HepG2 (cell line): ENCODE measurements around the gene MT1F. TPM values are rescaled to one million over a fixed set of nuclear protein-coding genes. Genes with fewer than 3 reads are reported as not detected.

Source experiments
- BRD4 ChIP-seq: sonication (generic); formaldehyde crosslinking; IDR thresholded peaks from 2 replicates; pipeline ENCODE4 v1.4.0; 2020; ENCODE audit warnings: missing genetic modification reagents
- CEBPG ChIP-seq: IDR thresholded peaks from 2 replicates; pipeline ENCODE4 v1.6.1; 2016
- CENPT ChIP-seq: sonication (generic); formaldehyde crosslinking; IDR thresholded peaks from 2 replicates; pipeline ENCODE4 v1.8.0; 2022; ENCODE audit warnings: low read depth, mild to moderate bottlenecking, moderate library complexity, missing genetic modification reagents
- HNF4A ChIP-seq: sonication (generic); formaldehyde crosslinking; IDR thresholded peaks from 2 replicates; pipeline ENCODE4 v1.4.0; 2020; ENCODE audit warnings: missing genetic modification reagents
- ISX ChIP-seq: sonication (generic); formaldehyde crosslinking; conservative IDR thresholded peaks from 2 replicates; pipeline ENCODE4 v1.5.0; 2020; ENCODE audit warnings: missing genetic modification reagents
- MXI1 ChIP-seq: IDR thresholded peaks from 3 replicates; pipeline ENCODE4 v1.6.1; 2012; ENCODE audit warnings: low read depth, low read length, inconsistent platforms, borderline replicate concordance
- NFIB ChIP-seq: sonication (generic); formaldehyde crosslinking; IDR thresholded peaks from 2 replicates; pipeline ENCODE4 v1.9.0; 2021; ENCODE audit warnings: missing genetic modification reagents, mild to moderate bottlenecking, borderline replicate concordance
- ZNF121 ChIP-seq: sonication (generic); formaldehyde crosslinking; IDR thresholded peaks from 2 replicates; pipeline ENCODE4 v1.5.0; 2020; ENCODE audit warnings: mild to moderate bottlenecking, missing genetic modification reagents
- ZNF251 ChIP-seq: sonication (generic); formaldehyde crosslinking; IDR thresholded peaks from 2 replicates; pipeline ENCODE4 v1.9.0; 2021; ENCODE audit warnings: mild to moderate bottlenecking, missing genetic modification reagents
- ZNF367 ChIP-seq: sonication (generic); formaldehyde crosslinking; IDR thresholded peaks from 2 replicates; pipeline ENCODE4 v1.4.0; 2020; ENCODE audit warnings: missing genetic modification reagents, borderline replicate concordance
- ZNF747 ChIP-seq: sonication (generic); formaldehyde crosslinking; IDR thresholded peaks from 2 replicates; pipeline ENCODE4 v1.8.1; 2023; ENCODE audit warnings: missing genetic modification reagents, mild to moderate bottlenecking, borderline replicate concordance
- polyA plus RNA-seq, 8 experiments: library from polyadenylated mRNA; depleted of rRNA in 3 of 8; stranded (reverse) in 7 of 8; unstranded in 1 of 8; fragments of >200 nt; fragmentation: Illumina TruSeq in 4 of 8; extraction: Trizol in 4 of 8; gene quantifications; 2 replicates each; pipeline versions ENCODE4 v1.2.1 to v1.2.3, GENCODE V29; 2011 to 2016; ENCODE audit warnings: low read depth in 4 of 8, missing spikeins in 1 of 8, mixed read lengths in 1 of 8; ENCODE audit not compliant: insufficient read depth in 1 of 8
- total RNA-seq, 5 experiments: library from RNA; depleted of rRNA; stranded (reverse); fragments of >200 nt; fragmentation: Illumina TruSeq; extraction: Trizol; gene quantifications; 2 replicates each; pipeline ENCODE4 v1.2.3, GENCODE V29; 2016; ENCODE audit warnings: low read depth in 1 of 5
- TF ChIP-seq, protein P1 (sequence below): IDR thresholded peaks from 2 replicates; pipeline ENCODE4 v1.4.0; 2020; ENCODE audit warnings: mild to moderate bottlenecking, missing genetic modification reagents

MT1F gene
- total and polyA plus RNA-seq, 2 of the 13 experiments (the other 11 are each of a cell fraction or from before 2014, with no cell fraction given): 1.9 to 169 TPM

DNA sequence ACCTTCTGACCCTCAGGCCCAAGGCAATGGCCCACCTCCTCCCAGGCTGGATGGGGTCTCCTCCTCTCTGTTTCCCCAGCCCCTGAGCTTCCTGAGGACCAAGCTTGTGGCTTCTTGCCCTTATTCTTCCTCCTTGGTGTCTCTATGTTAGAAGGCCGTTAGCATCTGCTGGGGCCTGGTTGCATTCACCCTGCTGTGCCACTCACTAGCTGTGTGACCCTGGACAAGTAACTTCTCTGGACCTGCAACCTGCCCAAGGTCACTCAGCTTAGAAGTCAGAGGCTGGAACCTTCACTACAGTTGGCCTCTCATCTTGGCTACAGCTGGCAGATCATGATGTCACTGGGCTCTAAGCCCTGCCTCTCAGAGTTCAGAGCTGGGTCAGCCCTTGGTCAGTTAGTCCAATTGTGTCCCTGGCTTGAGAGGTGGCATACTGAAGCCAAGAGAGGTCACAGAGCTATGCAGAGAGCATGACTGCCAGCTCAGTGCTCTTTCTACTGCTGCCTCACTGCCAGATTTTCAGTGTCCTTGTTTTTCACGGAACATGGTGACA is 46.4 kb upstream of the MT1F start (continued):
- no peak for TF ChIP-seq MXI1
- TF ChIP-seq BRD4 (CRISPR knock-in tag): no peak
- no peak for TF ChIP-seq ZNF367 (CRISPR knock-in tag)
- 0 out of 2 replicates have a peak, but pooled peaks have one; percentile 10 for TF ChIP-seq HNF4A (CRISPR knock-in tag)
- TF ChIP-seq ISX (CRISPR knock-in tag): no peak
- TF ChIP-seq, protein P1, sequence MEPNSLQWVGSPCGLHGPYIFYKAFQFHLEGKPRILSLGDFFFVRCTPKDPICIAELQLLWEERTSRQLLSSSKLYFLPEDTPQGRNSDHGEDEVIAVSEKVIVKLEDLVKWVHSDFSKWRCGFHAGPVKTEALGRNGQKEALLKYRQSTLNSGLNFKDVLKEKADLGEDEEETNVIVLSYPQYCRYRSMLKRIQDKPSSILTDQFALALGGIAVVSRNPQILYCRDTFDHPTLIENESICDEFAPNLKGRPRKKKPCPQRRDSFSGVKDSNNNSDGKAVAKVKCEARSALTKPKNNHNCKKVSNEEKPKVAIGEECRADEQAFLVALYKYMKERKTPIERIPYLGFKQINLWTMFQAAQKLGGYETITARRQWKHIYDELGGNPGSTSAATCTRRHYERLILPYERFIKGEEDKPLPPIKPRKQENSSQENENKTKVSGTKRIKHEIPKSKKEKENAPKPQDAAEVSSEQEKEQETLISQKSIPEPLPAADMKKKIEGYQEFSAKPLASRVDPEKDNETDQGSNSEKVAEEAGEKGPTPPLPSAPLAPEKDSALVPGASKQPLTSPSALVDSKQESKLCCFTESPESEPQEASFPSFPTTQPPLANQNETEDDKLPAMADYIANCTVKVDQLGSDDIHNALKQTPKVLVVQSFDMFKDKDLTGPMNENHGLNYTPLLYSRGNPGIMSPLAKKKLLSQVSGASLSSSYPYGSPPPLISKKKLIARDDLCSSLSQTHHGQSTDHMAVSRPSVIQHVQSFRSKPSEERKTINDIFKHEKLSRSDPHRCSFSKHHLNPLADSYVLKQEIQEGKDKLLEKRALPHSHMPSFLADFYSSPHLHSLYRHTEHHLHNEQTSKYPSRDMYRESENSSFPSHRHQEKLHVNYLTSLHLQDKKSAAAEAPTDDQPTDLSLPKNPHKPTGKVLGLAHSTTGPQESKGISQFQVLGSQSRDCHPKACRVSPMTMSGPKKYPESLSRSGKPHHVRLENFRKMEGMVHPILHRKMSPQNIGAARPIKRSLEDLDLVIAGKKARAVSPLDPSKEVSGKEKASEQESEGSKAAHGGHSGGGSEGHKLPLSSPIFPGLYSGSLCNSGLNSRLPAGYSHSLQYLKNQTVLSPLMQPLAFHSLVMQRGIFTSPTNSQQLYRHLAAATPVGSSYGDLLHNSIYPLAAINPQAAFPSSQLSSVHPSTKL (CRISPR knock-in tag): peak; percentile 48
- no peak for TF ChIP-seq CEBPG (CRISPR knock-in tag)
- no peak for TF ChIP-seq NFIB (CRISPR knock-in tag)
- TF ChIP-seq CENPT (CRISPR knock-in tag): no peak
- TF ChIP-seq ZNF747 (CRISPR knock-in tag): no peak
- TF ChIP-seq ZNF251 (CRISPR knock-in tag): no peak
- TF ChIP-seq ZNF121 (CRISPR knock-in tag): no peak
